GM10266 (cell line): ENCODE results near the gene SERPINA5.

ENCODE experiments used
- DNase-seq: peaks from one replicate; pipeline ENCODE4 v3.0.0; 2012; ENCODE audit errors: extremely low spot score
- CTCF ChIP-seq: IDR thresholded peaks from 2 replicates; pipeline ENCODE4 v1.5.1; 2012; ENCODE audit warnings: mild to moderate bottlenecking, low read depth; ENCODE audit not compliant: control insufficient read depth, insufficient read depth; ENCODE audit errors: missing control alignments

Gene SERPINA5

DNA sequence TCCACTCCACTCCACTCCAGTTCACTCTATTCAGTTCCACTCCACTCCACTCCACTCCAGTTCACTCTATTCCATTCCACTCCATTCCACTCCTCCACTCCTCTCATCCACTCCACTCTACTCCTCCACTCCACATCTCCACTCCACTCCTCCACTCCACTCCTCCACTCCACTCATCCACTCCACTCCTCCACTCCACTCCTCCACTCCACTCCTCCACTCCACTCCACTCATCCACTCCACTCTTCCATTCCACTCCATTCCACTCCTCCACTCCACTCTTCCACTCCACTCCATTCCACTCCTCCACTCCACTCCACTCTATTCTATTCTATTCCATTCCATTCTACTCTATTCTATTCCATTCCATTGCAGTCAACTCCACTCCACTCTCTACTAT, 9.8 kb downstream of the SERPINA5 start:
- TF ChIP-seq CTCF = no peak

GRCh38 chr14:94591871-94592270, 10.6 kb downstream of the SERPINA5 start:
- no peak for DNase-seq
- TF ChIP-seq CTCF = no peak

More for the DNA sequence above, 9.8 kb downstream of the SERPINA5 start:
- DNase-seq = no peak

DNA sequence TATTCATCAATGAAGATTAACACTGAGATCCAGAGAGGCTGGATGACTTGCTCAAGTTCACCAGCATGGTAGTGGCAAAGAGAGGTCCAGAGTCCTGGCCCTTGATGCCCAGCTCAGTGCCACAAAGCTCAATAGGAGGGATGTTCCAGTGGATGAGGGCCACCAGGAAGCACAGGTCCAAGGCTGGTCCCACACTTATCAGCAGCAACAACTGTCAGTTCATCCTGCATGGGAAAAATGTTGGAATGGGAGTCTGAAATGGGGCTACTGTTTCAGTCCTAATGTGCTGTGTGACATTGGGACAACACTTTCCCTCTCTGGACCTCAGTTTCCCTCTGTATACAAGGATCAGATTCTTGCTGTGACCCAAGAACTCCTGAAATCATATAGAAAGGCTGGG, 11.2 kb downstream of the SERPINA5 start:
- no peak for TF ChIP-seq CTCF
- DNase-seq = no peak

GRCh38 chr14:94593376-94593748, 12.1 kb downstream of the SERPINA5 start:
- TF ChIP-seq CTCF = no peak
- no peak for DNase-seq

GRCh38 chr14:94593749-94594431, 12.7 kb downstream of the SERPINA5 start:
- TF ChIP-seq CTCF = no peak
- no peak for DNase-seq

DNA sequence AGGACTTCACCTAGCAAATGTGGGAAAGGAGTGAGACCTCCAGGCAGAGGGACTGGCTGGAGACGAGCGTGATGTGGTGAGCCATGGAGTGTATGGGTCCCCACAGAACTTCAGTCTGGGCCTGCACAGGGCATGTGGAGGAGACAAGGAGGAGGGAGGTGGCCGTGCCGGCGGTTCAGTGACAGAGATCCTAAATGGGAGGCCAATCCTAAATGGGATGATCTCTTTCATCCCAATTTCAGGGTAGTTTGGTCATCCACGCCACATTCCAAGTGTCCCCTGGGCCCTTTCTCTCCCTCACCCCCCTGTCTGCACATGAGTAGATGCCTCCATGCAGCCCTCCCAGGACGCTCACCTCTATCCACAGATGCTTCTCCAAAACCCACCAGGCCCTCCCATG, 13.2 kb downstream of the SERPINA5 start:
- no peak for DNase-seq
- TF ChIP-seq CTCF = no peak

- DNase-seq = no peak
- TF ChIP-seq CTCF = no peak
Measured at GRCh38 chr14:94595912-94596311, 14.7 kb downstream of the SERPINA5 start.
